HG03108 (cell line): ENCODE measurements around the gene ZHX3.
"Not testable (repeated sequence)": the region's sequence is repeated elsewhere in the genome, so short reads cannot be mapped to it uniquely, and the experiment has no call there.

ENCODE experiments used
- ATAC-seq: cut with Tn5 transposase; IDR thresholded peaks from one replicate; pipeline ENCODE4 v1.9.1; 2021; ENCODE audit warnings: moderate library complexity; ENCODE audit not compliant: unreplicated experiment

The ZHX3 gene

GRCh38 chr20:41137614-41138474 lies 179.7 kb downstream of the ZHX3 start:
- ATAC-seq = peak; percentile 9

DNA sequence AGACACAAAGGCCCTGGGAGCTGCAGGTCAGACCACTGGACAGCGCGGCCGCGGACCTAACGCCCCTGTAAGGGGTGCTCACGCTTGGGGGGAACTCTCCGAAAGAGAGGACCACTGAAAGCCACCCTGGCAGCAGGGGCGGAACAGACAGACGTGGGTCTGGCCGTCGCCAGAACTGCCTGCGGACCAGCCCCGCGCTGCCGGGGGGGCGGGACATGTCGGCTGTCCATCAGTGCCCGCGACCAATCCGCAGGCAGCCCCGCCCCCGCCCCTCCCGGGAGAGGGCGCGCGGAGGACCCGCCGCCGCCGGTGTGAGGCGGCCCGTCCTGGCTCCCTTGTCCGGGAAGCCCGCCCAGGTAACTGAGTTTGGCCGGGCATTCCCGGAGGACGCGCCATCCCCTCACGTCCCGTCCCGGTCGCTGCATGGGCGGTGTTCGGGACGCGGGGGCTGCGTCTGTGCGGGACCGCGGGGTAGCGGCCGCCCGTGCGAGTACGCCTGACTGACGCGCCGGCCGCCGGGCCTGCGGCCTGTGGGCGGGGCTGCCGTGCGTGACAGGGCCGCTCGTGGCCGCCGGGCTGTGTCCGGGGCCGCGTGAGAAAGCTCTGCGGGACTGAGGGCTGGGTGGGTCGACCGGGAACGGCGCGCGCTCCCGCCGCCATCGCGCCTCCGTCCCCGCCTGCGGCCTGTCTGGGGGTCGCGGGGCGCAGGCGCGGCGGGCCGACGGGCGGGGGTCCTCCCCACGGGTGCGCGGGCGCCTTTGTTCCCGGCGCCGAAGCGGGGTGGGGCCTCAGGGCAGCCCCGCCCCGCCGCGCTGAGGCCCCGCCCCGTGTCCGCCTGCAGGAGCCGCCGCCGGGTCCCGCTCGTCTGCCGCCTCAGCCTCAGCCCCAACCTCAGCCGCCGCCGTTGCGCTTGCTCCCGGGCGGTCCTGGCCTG lies 180.6 kb downstream of the ZHX3 start, which contains the start of gene PLCG1:
Gene PLCG1 (plus strand): TSS at position 864 of the 934 bp plus-strand sequence. CDS start 99 bp downstream, outside the sequence.
- ATAC-seq = peak; percentile 43

GRCh38 chr20:41135888-41136679 lies 181.4 kb downstream of the ZHX3 start:
- ATAC-seq = no peak

- no peak for ATAC-seq
These were observed 182.2 kb downstream of the ZHX3 start for GRCh38 chr20:41135187-41135887.

DNA sequence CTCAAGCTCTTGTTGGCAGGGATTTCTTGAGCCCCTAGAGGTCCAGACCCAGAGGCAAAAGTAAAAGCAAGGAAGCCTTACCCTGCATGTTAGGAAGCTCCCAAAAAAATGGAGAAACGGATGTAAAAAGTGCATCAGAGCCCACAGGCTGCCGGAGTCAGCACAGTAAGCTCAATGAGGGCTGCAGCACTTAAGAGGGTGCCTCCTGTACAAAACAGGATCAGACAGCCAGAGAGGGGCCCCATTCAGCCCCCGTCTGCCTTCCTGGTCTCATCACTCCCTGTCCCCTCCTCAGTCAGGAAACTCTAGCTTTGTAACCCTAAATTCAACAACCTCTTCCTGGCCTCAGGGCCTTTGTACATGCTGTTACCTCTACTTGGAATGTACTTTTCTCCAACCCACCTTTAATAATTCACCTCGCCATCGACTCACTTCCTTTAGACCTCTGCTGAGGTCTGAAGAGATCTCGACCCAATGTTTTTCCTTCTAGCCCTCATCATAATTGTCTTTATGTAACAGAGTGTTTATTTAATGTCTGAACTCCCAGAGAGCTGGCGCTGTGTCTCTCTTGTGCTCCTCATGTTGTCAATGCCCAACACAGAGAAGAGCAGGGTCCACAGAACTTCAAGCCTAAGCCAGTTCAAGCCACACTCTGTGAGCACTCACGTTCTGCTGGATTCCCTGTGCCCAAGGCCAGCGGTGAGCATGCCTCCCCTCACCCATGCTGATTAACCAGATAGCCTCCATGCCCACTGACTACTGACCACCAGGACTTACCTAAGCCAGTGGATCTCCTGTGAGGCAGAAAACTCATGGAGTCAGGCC lies 183.0 kb downstream of the ZHX3 start:
- no peak for ATAC-seq

DNA sequence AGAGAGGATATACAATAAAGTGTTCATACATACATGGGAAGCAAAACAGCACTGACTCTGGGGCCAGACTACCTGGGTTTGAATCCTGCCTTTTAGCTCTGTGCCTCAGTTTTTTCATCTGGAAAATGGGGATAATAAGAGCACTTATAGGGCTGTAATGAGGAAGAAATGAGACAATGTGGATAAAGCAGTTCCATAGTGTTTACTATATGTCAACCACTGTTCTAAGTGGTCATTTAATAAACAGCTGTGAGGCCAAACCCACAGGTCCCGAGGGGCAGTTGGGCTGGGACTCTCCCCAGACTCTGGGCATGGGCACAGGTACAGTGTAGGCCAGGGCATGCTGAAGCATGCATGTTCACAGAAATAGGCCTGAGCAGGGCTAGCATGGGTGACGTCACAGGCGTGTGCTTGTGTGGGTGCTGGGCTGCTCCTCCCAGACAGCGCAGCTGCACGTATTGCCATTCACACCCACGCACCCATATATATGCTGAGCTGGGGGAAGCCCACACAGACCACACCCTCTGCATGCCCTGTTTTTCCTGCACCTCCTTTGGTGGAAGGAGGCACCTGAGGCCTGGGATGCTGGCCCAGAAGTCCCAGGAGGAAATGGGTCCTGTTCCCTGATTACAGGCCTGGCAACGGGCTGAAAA lies 183.7 kb downstream of the ZHX3 start:
- peak; percentile 37 for ATAC-seq

DNA sequence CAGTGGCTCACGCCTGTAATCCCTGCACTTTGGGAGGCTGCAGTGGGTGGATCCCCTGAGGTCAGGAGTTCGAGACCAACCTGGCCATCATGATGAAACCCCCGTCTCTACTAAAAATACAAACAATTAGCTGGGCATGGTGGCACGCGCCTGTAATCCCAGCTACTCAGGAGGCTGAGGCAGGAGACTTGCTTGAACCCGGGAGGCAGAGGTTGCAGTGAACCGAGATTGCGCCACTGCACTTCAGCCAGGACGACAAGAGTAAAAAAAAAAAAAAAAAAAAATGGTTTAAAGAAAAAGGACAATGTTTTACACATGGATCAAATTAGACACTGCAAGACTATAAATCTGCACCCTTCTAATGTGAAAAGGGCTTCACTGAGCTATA lies 185.1 kb downstream of the ZHX3 start:
- not testable (repeated sequence) for ATAC-seq

DNA sequence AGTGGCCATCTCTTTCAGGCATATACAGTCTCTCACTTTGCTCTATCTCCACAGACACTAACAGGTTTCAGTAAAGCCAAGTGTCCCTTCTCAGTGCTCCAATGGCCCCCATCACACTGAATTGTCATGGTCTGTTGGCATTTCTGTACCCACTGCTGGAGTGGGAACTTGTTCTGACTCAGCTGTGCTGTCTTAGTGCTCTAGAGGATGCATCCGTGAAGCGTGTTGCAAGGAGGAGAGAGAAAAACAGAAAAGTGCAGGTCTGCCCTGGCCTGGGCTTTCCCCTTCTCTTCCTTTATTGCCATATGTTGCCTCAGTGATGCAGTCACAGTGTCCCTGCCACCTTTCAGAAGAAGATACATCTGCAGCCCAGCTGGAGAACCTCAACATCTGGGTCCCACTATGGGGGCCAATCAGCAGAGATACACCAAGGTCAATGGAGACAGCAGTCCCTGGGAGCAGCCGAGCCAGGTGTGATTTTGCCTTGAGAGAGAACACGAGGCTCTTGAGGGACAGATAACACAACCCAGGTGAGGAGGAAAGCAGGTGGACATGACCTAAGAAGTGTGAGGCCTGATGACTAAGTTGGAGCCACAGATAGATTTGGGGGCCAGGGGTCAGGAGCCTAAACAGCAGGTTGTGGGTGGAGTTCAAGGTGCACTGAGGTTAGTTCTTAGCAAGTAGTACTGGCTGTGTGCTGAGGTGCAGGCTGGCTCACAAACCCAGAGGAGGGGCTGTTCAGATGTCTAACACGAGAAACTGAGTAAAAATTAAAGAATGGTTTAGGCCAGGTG lies 185.7 kb downstream of the ZHX3 start:
- peak; percentile 35 for ATAC-seq
